Limb (tissue), 2 donors: Measurements from ENCODE around the gene TMEM115.
A peak's percentile ranks its signal among the peaks of the same experiment; 100 is the strongest.

Source experiments
- DNase-seq, 2 donors: peaks; one replicate each; pipeline ENCODE4 v3.0.0-alpha.2; 2016; ENCODE audit errors: extremely low spot score in 2 of 2

TMEM115 gene

DNA sequence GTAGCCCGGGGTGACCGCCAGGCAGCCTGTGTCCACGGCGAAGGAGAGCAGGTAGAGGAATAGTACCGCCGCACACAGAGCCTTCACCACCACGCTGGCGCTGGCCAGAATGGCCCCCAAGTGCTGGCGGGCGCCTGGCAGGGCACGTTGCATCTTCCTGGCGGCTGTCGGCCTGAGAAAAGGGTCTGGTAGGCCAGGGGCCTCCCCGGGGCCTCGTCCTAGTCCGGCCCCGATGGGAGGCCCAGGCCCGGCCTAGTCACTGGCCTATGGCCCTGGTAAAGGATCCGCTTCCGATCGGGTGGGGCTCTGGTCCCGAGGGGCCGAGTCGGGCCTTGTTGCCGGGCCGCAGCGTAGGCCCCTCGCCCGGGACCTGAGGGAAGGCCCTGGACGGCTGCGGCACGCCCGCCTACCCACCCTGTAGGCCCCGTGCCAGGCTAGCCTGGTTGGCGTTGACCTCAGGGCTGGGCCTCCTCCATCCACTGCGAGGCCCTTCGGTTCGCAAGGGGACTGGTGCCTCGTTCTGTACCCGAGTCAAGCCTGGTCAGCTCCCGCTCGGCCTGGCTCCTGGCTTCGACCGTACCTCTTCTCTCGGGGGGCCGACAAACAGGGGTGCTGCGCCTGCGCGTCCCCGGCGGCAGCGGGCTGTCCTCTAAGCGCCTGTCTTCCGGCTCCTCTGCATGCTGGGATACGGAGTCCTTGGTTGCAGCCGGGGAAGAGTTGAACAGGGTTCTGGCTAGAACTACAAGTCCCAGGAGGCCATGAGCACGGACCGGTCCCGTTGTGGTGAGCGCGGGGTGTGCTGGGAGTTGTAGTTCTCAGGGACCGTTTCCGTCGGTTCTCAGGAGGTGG is at the start of gene TMEM115:
Gene TMEM115 (minus strand): TSS at position 611 of the 849 bp plus-strand sequence. CDS start 458 bp downstream, at position 153.
- peak; percentile 95 to 100 for DNase-seq

DNA sequence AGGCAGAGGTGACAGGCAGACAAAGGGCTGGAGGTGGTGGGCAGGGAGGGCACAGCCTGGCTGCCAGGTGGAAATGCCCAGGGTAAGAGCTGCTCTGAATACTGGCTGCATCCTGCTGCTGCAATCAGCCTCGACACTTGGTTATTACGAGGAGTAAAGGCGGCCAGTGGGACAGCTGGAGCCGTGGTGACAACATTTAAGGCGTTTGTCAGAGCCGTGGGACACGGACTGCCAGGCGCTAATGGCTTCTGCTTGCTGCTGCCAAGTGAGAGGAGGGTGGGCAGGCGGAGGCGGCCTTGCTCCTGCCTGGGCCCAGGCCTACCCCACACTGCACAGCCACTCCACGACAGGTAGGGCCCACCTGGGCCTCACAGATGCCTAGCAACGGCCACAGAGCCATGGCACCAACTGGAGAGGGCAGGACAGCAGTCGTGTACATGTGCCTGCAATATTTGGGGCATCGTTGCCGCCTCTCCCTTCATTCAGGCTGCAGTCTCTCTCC is 49.2 kb upstream of the TMEM115 start:
- no peak for DNase-seq

DNA sequence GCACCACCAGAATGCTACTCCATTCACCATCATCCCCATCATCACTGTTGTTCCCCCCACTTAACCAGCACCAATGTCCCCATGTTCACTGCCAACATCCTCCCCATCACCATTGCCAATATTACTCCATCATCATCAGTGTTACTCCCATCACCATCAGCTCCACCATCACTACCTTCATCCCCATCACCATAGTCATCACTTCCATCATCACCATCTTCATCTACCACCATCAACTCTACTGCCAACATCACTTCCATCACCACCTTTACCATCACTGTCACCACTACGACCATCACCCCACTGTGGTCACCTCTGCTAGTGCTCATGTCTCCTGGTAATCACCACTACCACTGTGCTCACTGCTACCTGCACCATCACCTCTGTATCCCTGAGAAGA is 47.2 kb upstream of the TMEM115 start:
- no peak for DNase-seq

GRCh38 chr3:50405249-50405648 is 45.9 kb upstream of the TMEM115 start:
- DNase-seq: peak in 1 of 2 donors; percentile 56

DNA sequence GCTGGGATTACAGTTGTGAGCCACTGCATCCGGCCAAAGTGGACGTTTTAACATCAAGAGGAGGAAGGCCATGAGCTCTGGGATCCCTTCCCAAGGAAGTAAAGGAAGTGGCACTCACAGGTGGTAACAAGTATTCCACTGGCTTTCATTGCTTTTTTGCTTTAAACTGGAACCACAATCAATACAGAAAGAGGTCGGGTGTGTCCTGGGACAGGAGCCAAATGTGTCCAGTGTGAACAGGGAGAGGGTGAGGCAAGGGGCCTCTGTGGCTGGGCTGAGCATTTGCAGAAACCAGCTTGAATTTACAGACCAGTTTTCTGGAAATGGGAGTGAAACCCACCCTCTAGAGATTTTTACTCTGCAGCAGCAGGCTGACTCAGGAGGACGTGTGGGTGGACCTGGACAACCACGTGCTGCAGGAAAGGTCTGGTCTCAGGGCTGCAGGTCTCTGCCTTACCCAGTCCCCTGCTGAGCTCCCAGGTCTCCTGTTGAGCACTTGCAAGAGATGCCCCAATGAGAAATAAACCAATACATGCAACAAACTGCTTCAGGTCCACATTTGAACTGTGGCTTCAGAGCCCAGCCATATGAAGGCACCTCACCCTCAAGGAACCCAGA is 42.8 kb upstream of the TMEM115 start:
- no peak for DNase-seq

- no peak for DNase-seq
These were observed 37.2 kb upstream of the TMEM115 start for GRCh38 chr3:50396502-50396901.

GRCh38 chr3:50395070-50395860 is 35.9 kb upstream of the TMEM115 start:
- no peak for DNase-seq

- DNase-seq: no peak
These were observed 33.7 kb upstream of the TMEM115 start for GRCh38 chr3:50393061-50393460.

- DNase-seq: no peak
These were observed 32.9 kb upstream of the TMEM115 start for GRCh38 chr3:50392101-50392715.

GRCh38 chr3:50390508-50391224 is 31.3 kb upstream of the TMEM115 start:
- DNase-seq: no peak

- DNase-seq: no peak
These were observed 30.1 kb upstream of the TMEM115 start for GRCh38 chr3:50389414-50389767.

DNA sequence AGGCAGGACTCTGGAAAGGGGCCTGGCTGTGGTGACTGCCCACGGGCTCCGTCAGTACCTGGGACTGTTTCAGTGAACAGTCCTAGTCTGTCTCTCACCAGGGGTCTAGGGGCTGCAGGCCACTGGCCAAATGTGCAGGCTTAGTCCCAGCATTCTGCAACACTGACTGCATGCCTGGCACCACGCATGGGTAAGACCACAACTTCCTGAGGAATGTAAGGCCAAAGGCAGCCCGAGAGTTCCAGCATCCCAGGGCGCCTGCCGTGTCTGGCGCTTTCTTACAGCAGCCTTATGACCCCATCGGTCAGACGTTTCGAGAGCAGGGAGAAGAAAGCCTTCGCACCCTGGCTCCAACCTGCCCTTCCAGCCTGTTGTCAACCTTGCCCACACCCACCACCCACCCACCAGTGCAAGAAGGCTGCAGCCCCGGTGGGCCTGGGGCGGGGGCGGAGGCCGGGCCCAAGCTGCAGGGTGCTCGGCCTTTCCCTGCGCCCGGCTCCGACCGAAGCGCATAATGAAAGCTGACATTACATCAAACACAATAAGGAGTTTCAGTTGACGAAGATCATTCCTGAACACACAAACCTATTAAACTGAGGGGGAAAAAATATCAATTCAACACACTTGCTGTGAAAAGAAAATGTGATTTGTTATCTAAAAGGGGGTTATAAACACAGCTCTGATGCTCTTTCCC is 29.5 kb upstream of the TMEM115 start:
- no peak for DNase-seq

DNA sequence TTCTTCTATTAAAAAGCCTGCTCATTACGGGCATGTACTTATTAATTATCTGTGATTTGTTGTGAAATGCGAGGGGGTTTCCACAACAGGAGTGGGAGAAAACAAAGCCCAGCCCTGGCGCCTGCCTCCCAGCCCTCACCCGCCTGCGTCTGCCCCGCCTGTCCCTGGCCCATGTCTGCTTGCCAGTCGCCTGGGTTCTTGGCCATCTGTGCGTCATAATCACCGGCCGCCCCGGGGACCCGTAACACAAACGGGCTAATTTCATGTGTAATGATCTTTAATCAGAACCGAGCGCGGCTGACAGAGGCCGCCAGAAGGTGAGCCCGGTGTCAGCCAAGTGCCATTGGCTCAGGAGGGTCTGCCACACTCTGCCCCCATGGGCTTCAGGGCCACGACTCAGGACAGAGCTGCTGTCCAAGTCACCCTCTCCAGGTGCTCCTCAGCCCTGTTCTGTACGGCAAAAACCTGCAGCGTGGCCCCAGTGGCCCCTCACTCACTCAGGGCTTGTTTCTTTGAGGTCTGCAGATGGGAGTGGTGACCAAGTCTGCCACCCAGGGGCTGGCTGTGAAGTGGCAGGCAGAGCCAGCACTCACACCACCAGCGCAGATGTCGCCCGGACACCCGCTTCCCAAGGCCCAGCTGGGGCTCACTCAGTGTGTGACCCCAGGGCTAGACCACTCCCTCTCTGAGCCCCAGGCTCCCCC is 28.8 kb upstream of the TMEM115 start:
- DNase-seq: no peak

DNA sequence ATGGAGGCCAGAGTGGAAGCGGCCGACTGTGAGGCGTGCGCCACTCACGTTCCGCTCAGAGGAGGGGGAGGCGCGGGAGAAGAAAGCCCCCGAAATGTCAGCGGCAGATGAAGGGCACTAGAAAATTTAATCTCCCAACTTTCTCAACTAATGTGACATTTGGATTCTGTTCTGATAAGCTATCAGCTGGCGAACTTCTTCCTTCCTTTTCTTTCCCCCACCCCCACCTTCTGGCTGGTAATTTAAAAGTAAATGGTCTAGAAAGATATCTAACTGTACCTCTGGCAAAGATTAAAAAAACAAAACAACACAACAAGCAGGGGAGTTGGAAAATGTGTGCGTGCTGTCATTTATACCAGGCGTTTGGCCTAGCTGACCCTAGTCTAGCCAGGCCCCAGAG is 26.4 kb upstream of the TMEM115 start:
- no peak for DNase-seq

DNA sequence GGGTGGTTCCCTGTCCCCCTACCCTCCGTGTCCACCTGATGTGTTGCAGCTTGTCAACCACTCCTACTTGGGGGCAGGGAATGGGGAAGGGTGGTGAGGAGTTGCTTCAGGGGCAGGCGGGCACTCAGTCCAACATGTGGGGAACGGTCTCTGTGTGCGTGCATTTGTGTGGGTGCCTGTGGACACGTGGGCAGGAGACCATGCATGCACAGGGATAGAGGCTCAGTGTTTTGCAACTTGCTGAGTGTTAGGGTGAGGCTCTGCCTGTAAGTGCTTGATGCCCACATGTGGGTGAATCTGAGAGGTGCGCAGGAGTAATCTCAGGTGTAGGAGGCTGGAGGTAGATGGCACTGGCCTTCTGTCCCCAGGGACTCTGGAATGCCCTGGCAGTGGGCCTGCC is 24.4 kb upstream of the TMEM115 start:
- no peak for DNase-seq

DNA sequence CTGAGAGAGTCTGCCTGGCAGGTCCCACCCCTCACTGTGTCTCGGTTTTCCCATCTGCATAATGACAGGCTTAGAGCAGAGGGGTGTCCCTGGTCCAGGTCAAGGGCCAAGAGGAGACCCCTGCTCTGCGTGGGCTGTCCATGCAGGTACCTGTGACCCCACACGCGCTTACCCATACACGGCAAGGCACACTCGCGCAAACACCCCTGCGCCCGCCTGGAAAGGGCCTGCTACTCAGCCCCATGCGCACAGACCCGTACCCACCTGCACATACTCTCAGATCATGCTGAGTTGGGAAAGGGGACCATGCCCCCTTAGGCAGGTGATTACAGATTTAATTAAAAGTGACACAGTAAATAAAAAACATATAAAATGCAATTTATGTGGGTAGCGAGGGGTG is 23.4 kb upstream of the TMEM115 start:
- no peak for DNase-seq

- no peak for DNase-seq
These were observed 22.1 kb upstream of the TMEM115 start for GRCh38 chr3:50381383-50381782.

- DNase-seq: no peak
These were observed 21.2 kb upstream of the TMEM115 start for GRCh38 chr3:50380405-50381085.

DNA sequence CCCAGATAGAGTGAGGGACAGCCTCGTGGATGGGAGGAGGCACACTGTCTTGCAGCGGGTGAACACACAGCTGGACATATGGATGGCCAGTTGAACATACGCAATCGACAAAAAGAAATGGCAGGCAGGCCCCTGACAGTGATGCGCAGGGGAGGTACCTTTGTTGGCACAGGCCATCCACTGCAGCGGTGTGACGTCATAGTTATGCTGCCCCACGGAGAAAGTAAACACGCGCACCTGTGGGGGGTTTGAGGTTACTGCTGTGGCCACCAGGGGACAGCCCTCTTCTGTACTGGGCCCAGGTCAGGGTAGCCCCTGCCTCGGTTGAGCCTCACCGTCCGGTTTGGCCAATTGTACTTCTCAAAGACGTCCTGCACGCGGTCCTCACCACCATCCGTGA is 19.4 kb upstream of the TMEM115 start:
- DNase-seq: no peak
